ENCODE results near the gene SLC25A21.
"Not testable (repeated sequence)": the region's sequence is repeated elsewhere in the genome, so short reads cannot be mapped to it uniquely, and the experiment has no call there.

Gene SLC25A21

GRCh38 chr14:37172024-37172869, at the start of gene SLC25A21:
Gene SLC25A21, minus strand, starts transcription at chr14:37172606.
- DNase-seq = no peak

DNA sequence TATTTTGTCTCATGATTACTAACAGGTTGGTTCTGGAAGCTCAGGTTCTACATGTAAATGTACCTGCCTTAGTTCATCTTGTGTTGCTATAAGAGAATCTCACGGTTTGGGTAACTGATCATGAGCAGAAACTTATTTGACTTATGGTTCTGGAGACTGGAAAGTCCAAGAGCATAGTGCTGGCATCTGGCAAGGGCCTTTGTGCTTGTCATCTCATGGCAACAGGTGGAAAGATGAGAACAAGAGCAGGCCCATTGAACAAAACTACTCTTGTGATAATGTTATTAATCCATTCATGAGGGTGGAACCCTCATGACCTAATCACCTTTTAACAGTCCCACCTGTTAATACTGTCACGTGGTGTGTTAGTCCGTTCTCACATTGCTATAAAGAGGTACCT, 48.7 kb upstream of the SLC25A21 start:
- DNase-seq = no peak

GRCh38 chr14:37215345-37215744, 42.9 kb upstream of the SLC25A21 start:
- DNase-seq = no peak

- no peak for DNase-seq
Observed at GRCh38 chr14:37213016-37213415, 40.6 kb upstream of the SLC25A21 start.

DNA sequence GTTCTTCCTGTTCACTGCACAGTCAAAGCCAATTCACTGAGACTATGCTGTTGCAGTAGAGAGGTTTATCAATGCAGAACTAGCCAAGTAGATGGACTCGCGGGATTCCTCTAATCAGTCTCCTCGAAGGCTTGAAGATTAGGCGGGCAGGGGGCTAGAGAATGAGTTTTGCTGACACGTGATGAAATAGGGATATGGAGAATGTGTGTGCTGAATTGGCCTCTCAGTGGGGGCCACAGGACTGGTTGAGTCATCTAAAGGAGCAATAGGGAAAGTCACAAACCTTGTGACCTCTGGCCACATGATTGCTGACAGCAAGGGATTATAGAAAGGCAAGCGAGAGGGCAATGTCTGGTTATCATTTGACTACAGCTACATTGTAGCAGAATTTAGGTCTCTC, 38.0 kb upstream of the SLC25A21 start:
- DNase-seq = no peak

GRCh38 chr14:37209617-37210016, 37.2 kb upstream of the SLC25A21 start:
- not testable (repeated sequence) for DNase-seq

DNA sequence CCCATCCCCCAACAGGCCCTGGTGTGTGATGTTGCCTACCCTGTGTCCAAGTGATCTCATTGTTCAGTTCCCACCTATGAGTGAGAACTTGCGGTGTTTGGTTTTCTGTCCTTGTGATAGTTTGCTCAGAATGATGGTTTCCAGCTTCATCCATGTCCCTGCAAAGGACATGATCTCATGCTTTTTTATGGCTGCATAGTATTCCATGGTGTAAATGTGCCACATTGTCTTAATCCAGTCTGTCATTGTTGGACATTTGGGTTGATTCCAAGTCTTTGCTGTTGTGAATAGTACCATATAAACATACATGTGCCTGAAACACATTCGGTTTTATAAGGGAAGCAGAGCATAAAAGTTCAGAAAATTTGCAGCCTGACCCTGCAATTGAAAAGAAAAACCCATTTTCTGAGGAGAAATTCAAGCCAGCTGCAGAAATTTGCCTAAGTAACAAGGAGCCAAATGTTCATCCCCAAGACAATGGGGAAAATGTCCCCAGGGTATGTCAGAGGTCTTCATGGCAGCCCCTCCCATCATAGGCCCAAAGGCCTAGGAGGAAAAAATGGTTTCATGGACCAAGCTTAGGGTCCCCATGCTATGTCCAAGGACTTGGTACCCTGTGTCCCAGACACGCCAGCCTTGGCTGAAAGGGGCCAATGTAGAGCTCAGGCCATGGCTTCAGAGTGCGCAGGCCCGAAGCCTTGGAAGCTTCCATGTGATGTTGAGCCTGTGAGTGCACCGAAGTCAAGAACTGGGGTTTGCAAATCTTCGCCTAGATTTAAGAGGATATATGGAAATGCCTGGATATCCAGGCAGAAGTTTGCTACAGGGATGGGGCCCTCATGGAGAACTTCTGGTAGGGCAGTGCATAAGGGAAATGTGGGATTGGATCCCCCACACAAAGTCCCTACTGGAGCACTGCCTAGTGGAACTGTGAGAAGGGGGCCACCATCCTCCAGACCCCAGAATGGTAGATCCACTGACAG, 33.5 kb upstream of the SLC25A21 start:
- not testable (repeated sequence) for DNase-seq

GRCh38 chr14:37203423-37203822, 31.0 kb upstream of the SLC25A21 start:
- DNase-seq = no peak

- no peak for DNase-seq
Observed at GRCh38 chr14:37202812-37203211, 30.4 kb upstream of the SLC25A21 start.

DNA sequence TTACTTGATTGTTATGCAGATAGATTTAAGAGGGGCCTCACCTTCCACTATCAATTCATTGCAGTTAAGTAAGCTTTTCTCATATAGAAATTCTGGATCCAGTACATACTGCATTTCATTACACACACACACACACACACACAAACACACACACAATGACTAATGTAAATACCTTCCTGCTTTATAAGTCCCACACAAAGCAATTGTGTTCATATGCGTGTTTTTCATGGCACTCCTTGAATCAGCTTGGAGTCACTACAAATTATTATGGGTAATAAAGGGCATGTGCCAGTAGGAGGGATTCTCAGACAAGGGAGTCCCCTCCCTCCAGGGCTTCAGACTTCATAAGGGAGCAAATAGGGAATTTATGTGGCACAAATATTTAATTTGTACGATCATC, 29.9 kb upstream of the SLC25A21 start:
- no peak for DNase-seq

GRCh38 chr14:37201724-37202123, 29.3 kb upstream of the SLC25A21 start:
- DNase-seq = no peak

- DNase-seq = no peak
Observed at GRCh38 chr14:37198907-37199306, 26.5 kb upstream of the SLC25A21 start.

DNA sequence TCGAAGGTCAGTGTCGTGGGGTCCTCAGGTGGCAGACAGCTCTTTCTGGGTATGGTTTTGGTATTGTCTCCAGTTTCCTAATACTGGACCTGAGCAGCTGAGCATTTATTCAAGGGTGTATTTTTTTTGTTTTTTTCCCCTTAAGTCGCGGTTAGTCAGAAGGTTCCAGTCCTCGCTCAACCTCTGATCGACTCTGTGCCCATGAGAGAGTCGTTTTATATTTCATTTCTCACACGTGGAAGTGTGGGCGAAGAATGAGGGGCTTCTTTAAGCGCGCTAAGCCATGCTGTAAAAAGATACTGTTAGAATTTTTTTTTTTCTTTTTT, 25.8 kb upstream of the SLC25A21 start:
- DNase-seq = no peak

DNA sequence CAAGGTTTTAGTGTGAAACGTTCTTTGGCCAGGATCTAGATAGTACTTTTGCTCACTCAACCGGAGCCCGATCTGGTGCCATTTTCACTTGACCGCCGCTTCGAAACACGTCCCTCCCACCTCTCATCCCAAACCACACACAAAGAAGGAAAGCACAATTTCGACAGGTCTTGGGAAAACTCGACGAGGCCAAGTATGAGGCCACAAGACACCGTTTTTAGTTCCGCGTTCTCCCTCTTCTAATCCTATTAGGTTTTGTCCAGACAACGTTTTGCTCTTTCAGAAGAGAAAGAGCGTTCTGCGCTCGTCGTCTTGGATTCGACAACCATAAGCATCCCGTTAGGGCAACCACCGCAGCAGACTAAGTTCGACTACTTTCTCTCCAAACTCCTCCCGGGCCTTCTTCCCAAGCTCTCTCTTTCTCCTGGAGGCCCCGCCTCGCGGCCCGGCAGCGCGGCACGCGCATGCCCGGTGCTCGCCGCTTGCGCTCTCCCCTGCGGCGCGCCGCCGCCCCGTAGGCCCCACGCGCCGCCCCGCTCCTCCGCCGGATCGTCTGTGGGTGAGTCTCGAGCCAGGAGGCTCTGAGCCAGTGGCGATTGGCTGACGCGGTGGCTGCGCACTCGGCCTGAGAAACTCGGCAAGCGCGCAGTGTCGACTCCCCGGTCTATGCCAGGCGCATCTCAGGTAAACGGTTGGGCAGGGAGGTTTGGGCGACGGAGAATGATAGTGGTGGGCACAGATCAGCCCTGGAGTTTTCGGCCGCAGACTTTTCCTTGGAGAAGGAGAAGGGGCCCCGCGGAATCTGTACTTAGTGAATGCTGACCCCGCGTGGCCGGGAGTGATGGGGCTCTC, 25.2 kb upstream of the SLC25A21 start, which contains the start of gene MIPOL1:
TSS of gene MIPOL1 (plus strand) at position 517 of the 852 bp plus-strand sequence. CDS start 49,952 bp downstream, outside the sequence.
- peak; percentile 51 for DNase-seq

GRCh38 chr14:37196604-37197420, 24.4 kb upstream of the SLC25A21 start:
- no peak for DNase-seq

GRCh38 chr14:37195327-37195726, 22.9 kb upstream of the SLC25A21 start:
- DNase-seq = no peak

- no peak for DNase-seq
Observed at GRCh38 chr14:37194698-37195097, 22.3 kb upstream of the SLC25A21 start.

DNA sequence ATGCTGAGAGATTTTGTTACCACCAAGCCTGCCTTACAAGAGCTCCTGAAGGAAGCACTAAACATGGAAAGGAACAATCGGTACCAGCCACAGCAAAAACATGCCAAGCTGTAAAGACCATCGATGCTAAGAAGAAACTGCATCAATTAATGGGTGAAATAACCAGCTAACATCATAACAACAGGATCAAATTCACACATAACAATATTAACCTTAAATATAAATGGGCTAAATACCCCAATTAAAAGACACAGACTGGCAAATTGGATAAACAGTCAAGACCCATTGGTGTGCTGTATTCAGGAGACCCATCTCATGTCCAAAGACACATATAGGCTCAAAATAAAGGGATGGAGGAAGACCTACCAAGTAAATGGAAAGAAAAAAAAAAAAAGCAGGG, 17.3 kb upstream of the SLC25A21 start:
- DNase-seq = not testable (repeated sequence)

DNA sequence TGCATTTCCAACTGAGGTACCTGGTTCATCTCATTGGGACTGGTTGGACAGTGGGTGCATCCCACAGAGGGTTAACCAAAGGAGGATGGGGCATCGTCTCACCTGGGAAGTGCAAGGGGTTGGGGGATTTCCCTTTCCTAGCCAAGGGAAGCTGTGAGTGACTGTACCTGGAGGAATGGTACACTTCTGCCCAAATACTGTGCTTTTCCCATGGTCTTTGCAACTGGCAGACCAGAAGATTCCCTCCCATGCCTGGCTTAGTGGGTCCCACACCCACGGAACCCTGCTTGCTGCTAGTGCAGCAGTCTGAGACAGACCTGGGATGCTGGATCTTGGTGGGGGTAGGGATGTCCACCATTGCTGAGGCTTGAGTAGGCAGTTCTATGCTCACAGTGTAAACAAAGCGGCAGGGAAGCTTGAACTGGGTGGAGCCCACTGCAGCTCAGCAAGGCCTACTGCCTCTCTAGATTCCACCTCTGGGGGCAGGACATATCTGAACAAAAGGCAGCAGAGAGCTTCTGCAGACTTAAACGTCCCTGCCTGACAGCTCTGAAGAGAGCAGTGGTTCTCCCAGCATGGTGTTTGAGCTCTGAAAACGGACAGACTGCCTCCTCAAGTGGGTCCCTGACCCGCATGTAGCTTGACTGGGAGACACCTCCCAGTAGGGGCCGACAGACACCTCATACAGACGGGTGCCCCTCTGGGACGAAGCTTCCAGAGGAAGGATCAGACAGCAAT, 15.6 kb upstream of the SLC25A21 start:
- DNase-seq = not testable (repeated sequence)

GRCh38 chr14:37187294-37187693, 14.9 kb upstream of the SLC25A21 start:
- DNase-seq = no peak

- DNase-seq = no peak
Observed at GRCh38 chr14:37186865-37187264, 14.5 kb upstream of the SLC25A21 start.
